ENCODE measurements around the gene TSEN2.
"Not testable (repeated sequence)": the region's sequence is repeated elsewhere in the genome, so short reads cannot be mapped to it uniquely, and the experiment has no call there.

TSEN2 gene

GRCh38 chr3:12452361-12453330 lies 31.6 kb upstream of the TSEN2 start:
- DNase-seq (ENCODE audit: low read depth), result no peak

GRCh38 chr3:12454076-12454815 lies 30.0 kb upstream of the TSEN2 start:
- DNase-seq (ENCODE audit: low read depth), result no peak

GRCh38 chr3:12454816-12455121 lies 29.5 kb upstream of the TSEN2 start:
- no peak for DNase-seq (ENCODE audit: low read depth)

- DNase-seq (ENCODE audit: low read depth), result no peak
Observed at GRCh38 chr3:12455740-12456139, 28.5 kb upstream of the TSEN2 start.

GRCh38 chr3:12456441-12456840 lies 27.8 kb upstream of the TSEN2 start:
- no peak for DNase-seq (ENCODE audit: low read depth)

- DNase-seq (ENCODE audit: low read depth), result not testable (repeated sequence)
Observed at GRCh38 chr3:12457380-12457779, 26.9 kb upstream of the TSEN2 start.

- no peak for DNase-seq (ENCODE audit: low read depth)
Observed at GRCh38 chr3:12458901-12459300, 25.4 kb upstream of the TSEN2 start.

- no peak for DNase-seq (ENCODE audit: low read depth)
Observed at GRCh38 chr3:12460127-12460526, 24.2 kb upstream of the TSEN2 start.

- DNase-seq (ENCODE audit: low read depth), result no peak
Observed at GRCh38 chr3:12461097-12461649, 23.1 kb upstream of the TSEN2 start.

GRCh38 chr3:12462159-12462947 lies 21.9 kb upstream of the TSEN2 start:
- DNase-seq (ENCODE audit: low read depth), result no peak

GRCh38 chr3:12463686-12464085 lies 20.6 kb upstream of the TSEN2 start:
- no peak for DNase-seq (ENCODE audit: low read depth)

- DNase-seq (ENCODE audit: low read depth), result no peak
Observed at GRCh38 chr3:12464181-12464580, 20.1 kb upstream of the TSEN2 start.

- DNase-seq (ENCODE audit: low read depth), result no peak
Observed at GRCh38 chr3:12465151-12465835, 19.0 kb upstream of the TSEN2 start.

GRCh38 chr3:12465836-12466225 lies 18.4 kb upstream of the TSEN2 start:
- no peak for DNase-seq (ENCODE audit: low read depth)

GRCh38 chr3:12467746-12468145 lies 16.5 kb upstream of the TSEN2 start:
- DNase-seq (ENCODE audit: low read depth), result no peak

- no peak for DNase-seq (ENCODE audit: low read depth)
Observed at GRCh38 chr3:12468276-12468675, 16.0 kb upstream of the TSEN2 start.

GRCh38 chr3:12468757-12469156 lies 15.5 kb upstream of the TSEN2 start:
- no peak for DNase-seq (ENCODE audit: low read depth)

- DNase-seq (ENCODE audit: low read depth), result not testable (repeated sequence)
Observed at GRCh38 chr3:12469222-12469621, 15.1 kb upstream of the TSEN2 start.

GRCh38 chr3:12470111-12470510 lies 14.2 kb upstream of the TSEN2 start:
- no peak for DNase-seq (ENCODE audit: low read depth)

GRCh38 chr3:12470680-12471079 lies 13.6 kb upstream of the TSEN2 start:
- DNase-seq (ENCODE audit: low read depth), result no peak

- DNase-seq (ENCODE audit: low read depth), result no peak
Observed at GRCh38 chr3:12471241-12471640, 13.0 kb upstream of the TSEN2 start.
